HEK293 (cell line): Measurements from ENCODE around the gene CHKA.

Experiments
- CTCF ChIA-PET: fragments of 350-600 bp; formaldehyde crosslinking; extraction: SDS; loops from one replicate; lab custom pipeline; 2021; ENCODE audit warnings: antibody characterized with exemption; lab: Yijun Ruan, JAX
- POLR2A ChIA-PET: fragments of 300-600 bp; formaldehyde crosslinking; extraction: SDS; loops from one replicate; lab custom pipeline; 2020; ENCODE audit warnings: antibody characterized with exemption, inconsistent platforms; lab: Yijun Ruan, JAX
- H3K27ac ChIP-seq: fragments of 200-500 bp; sonication (Bioruptor generic); 2 replicates; pipeline ENCODE4 v1.5.1; 2014; ENCODE audit warnings: low read depth, low read length, control low read depth, inconsistent platforms; ENCODE audit errors: extremely low read depth
- H3K36me3 ChIP-seq, 2 experiments: fragments of 200-500 bp in 1 of 2; sonication (Bioruptor generic) in 1 of 2; 1 replicate in 1 of 2; 2 replicates in 1 of 2; pipeline ENCODE4 v1.5.1; 2014 to 2017; ENCODE audit warnings: inconsistent platforms in 2 of 2, low read length in 2 of 2; ENCODE audit not compliant: control insufficient read depth in 2 of 2, insufficient read depth in 1 of 2
- H3K4me1 ChIP-seq: fragments of 200-500 bp; sonication (Bioruptor generic); 2 replicates; pipeline ENCODE4 v1.5.1; 2014; ENCODE audit warnings: mild to moderate bottlenecking, low read length, inconsistent platforms; ENCODE audit not compliant: control insufficient read depth, insufficient read depth
- H3K4me3 ChIP-seq: 2 replicates; pipeline ENCODE4 v1.5.1; 2011; ENCODE audit warnings: low read depth, mild to moderate bottlenecking, control low read depth, low read length, moderate library complexity
- H3K9me3 ChIP-seq: fragments of 200-500 bp; sonication (Bioruptor generic); 2 replicates; pipeline ENCODE4 v1.5.1; 2014; ENCODE audit warnings: low read depth, low read length, inconsistent platforms; ENCODE audit not compliant: control insufficient read depth, insufficient read depth
- GLIS2 ChIP-seq: fragments of 450-650 bp; formaldehyde crosslinking; IDR thresholded peaks from 2 replicates; pipeline ENCODE4 v1.5.1; 2016; ENCODE audit warnings: missing biosample characterization, missing genetic modification characterization
- KLF10 ChIP-seq: fragments of 450-650 bp; IDR thresholded peaks from 2 replicates; pipeline ENCODE4 v1.5.1; 2018; ENCODE audit warnings: missing biosample characterization, mild to moderate bottlenecking, missing genetic modification characterization
- KLF7 ChIP-seq: fragments of 450-650 bp; formaldehyde crosslinking; IDR thresholded peaks from 2 replicates; pipeline ENCODE4 v1.5.1; 2016; ENCODE audit warnings: missing biosample characterization, missing genetic modification characterization, borderline replicate concordance
- REPIN1 ChIP-seq: fragments of 450-650 bp; formaldehyde crosslinking; IDR thresholded peaks from 2 replicates; pipeline ENCODE4 v1.5.1; 2017; ENCODE audit warnings: missing biosample characterization, missing genetic modification characterization, low read depth
- TRIM28 ChIP-seq: IDR thresholded peaks from 2 replicates; pipeline ENCODE4 v1.6.1; 2011; ENCODE audit warnings: low read length, control low read depth, borderline replicate concordance
- ZNF16 ChIP-seq: fragments of 450-650 bp; formaldehyde crosslinking; IDR thresholded peaks from 2 replicates; pipeline ENCODE4 v1.5.1; 2016; ENCODE audit warnings: low read depth, missing biosample characterization, missing genetic modification characterization
- ZNF19 ChIP-seq: fragments of 450-650 bp; formaldehyde crosslinking; IDR thresholded peaks from 2 replicates; pipeline ENCODE4; 2016; ENCODE audit warnings: missing biosample characterization, missing genetic modification characterization, low read depth
- ZNF2 ChIP-seq: fragments of 450-650 bp; formaldehyde crosslinking; IDR thresholded peaks from 2 replicates; pipeline ENCODE4 v1.5.1; 2016; ENCODE audit warnings: missing biosample characterization, missing genetic modification characterization
- ZNF202 ChIP-seq: fragments of 450-650 bp; formaldehyde crosslinking; IDR thresholded peaks from 2 replicates; pipeline ENCODE4 v1.5.1; 2016; ENCODE audit warnings: missing biosample characterization, missing genetic modification characterization, borderline replicate concordance
- ZNF239 ChIP-seq: fragments of 450-650 bp; formaldehyde crosslinking; IDR thresholded peaks from 2 replicates; pipeline ENCODE4 v1.5.1; 2016; ENCODE audit warnings: missing biosample characterization, missing genetic modification characterization
- ZNF747 ChIP-seq: fragments of 450-650 bp; formaldehyde crosslinking; IDR thresholded peaks from 2 replicates; pipeline ENCODE4 v1.5.1; 2016; ENCODE audit warnings: missing biosample characterization, missing genetic modification characterization
- ZNF785 ChIP-seq: fragments of 450-650 bp; formaldehyde crosslinking; IDR thresholded peaks from 2 replicates; pipeline ENCODE4 v1.5.1; 2016; ENCODE audit warnings: missing biosample characterization, missing genetic modification characterization
- TF ChIP-seq, protein P1 (sequence below): fragments of 450-650 bp; formaldehyde crosslinking; IDR thresholded peaks from 2 replicates; pipeline ENCODE4 v1.5.1; 2017; ENCODE audit warnings: missing biosample characterization, mild to moderate bottlenecking, missing genetic modification characterization, moderate library complexity
- TF ChIP-seq, protein P2 (sequence below): fragments of 450-650 bp; formaldehyde crosslinking; IDR thresholded peaks from 2 replicates; pipeline ENCODE4; 2016; ENCODE audit warnings: missing biosample characterization, missing genetic modification characterization
- TF ChIP-seq, protein P3 (sequence below): fragments of 450-650 bp; formaldehyde crosslinking; IDR thresholded peaks from 2 replicates; pipeline ENCODE4 v1.5.1; 2017; ENCODE audit warnings: missing biosample characterization, missing genetic modification characterization

The CHKA gene

DNA sequence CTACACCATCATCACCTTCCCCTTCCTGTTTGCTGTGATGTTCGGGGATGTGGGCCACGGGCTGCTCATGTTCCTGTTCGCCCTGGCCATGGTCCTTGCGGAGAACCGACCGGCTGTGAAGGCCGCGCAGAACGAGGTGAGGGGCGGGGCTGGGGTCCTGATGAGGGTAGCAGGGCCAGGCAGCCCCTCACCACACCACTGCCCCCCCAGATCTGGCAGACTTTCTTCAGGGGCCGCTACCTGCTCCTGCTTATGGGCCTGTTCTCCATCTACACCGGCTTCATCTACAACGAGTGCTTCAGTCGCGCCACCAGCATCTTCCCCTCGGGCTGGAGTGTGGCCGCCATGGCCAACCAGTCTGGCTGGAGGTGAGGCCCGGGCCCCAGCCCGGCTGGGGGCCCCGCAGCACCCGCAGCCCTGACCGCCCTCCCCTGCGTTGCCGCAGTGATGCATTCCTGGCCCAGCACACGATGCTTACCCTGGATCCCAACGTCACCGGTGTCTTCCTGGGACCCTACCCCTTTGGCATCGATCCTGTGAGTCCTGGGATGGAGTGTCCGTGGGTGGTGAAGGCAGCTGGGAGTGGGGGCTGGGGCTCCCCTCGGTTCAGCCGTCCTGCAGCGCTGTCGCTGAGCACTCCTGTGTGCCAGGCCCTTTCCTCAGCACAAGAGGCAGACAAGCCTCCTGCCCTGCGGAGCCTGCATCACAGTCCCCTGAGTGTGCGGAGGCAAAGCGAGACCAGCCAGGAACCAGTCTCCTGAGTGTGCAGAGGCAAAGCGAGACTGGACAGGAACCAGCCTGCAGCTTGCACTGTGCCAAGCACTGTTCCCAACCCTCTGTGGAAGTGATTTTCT lies 73.5 kb downstream of the CHKA start:
- Histone ChIP-seq H3K27ac (no peak overlapping the region), H3K4me1 (no peaks in the 10 kb centered on the region), H3K9me3 (no peaks in the 10 kb centered on the region), H3K4me3 (no peak overlapping the region), H3K36me3 (peaks cover 0 to 28% of the 10 kb centered on the region in 2 experiments; a peak in 1 of 3 replicates)
- no peak for TF ChIP-seq ZNF202 (tag by site-specific recombination)
- TF ChIP-seq KLF10, result no peak
- TF ChIP-seq, protein P1, sequence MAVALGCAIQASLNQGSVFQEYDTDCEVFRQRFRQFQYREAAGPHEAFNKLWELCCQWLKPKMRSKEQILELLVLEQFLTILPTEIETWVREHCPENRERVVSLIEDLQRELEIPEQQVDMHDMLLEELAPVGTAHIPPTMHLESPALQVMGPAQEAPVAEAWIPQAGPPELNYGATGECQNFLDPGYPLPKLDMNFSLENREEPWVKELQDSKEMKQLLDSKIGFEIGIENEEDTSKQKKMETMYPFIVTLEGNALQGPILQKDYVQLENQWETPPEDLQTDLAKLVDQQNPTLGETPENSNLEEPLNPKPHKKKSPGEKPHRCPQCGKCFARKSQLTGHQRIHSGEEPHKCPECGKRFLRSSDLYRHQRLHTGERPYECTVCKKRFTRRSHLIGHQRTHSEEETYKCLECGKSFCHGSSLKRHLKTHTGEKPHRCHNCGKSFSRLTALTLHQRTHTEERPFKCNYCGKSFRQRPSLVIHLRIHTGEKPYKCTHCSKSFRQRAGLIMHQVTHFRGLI (tag by site-specific recombination), result no peak
- TF ChIP-seq ZNF16 (tag by site-specific recombination), result no peak
- TF ChIP-seq, protein P2, sequence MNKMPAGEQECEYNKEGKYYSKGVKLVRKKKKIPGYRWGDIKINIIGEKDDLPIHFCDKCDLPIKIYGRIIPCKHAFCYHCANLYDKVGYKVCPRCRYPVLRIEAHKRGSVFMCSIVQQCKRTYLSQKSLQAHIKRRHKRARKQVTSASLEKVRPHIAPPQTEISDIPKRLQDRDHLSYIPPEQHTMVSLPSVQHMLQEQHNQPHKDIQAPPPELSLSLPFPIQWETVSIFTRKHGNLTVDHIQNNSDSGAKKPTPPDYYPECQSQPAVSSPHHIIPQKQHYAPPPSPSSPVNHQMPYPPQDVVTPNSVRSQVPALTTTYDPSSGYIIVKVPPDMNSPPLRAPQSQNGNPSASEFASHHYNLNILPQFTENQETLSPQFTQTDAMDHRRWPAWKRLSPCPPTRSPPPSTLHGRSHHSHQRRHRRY (tag by site-specific recombination), result no peak
- no peak for TF ChIP-seq ZNF2
- TF ChIP-seq, protein P3, sequence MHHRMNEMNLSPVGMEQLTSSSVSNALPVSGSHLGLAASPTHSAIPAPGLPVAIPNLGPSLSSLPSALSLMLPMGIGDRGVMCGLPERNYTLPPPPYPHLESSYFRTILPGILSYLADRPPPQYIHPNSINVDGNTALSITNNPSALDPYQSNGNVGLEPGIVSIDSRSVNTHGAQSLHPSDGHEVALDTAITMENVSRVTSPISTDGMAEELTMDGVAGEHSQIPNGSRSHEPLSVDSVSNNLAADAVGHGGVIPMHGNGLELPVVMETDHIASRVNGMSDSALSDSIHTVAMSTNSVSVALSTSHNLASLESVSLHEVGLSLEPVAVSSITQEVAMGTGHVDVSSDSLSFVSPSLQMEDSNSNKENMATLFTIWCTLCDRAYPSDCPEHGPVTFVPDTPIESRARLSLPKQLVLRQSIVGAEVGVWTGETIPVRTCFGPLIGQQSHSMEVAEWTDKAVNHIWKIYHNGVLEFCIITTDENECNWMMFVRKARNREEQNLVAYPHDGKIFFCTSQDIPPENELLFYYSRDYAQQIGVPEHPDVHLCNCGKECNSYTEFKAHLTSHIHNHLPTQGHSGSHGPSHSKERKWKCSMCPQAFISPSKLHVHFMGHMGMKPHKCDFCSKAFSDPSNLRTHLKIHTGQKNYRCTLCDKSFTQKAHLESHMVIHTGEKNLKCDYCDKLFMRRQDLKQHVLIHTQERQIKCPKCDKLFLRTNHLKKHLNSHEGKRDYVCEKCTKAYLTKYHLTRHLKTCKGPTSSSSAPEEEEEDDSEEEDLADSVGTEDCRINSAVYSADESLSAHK, result no peak
- TF ChIP-seq ZNF747 (tag by site-specific recombination), result no peak
- TF ChIP-seq ZNF239 (tag by site-specific recombination), result no peak
- no peak for TF ChIP-seq KLF7 (tag by site-specific recombination)
- no peak for TF ChIP-seq ZNF19 (tag by site-specific recombination)
- TF ChIP-seq TRIM28, result no peak
- no peak for TF ChIP-seq REPIN1 (tag by site-specific recombination)
- ChIA-PET CTCF (no interaction called here), POLR2A (interaction anchor here (0.6 kb wide), 1 partner anchor 8 kb away, joined by 6 read pairs; no protein-coding TSS in a partner anchor)

DNA sequence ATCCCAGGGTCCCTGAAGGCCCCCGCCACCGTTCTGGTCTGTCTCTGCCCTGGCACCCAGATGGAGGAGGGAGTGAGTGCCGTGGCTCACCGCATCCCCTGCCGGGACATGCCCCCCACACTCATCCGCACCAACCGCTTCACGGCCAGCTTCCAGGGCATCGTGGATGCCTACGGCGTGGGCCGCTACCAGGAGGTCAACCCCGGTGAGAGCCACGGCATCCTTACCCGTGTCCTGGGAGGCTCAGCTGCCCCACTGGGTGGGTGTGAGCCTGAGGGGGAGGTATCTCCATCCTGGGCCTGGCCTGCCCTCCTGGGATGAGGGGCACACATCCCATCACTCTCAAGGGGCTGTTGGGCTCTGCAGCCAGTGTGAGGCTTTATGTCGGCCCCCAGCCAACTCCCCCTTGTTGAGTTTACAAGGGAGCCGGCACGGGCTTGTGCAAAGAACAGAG lies 76.3 kb downstream of the CHKA start:
- ChIA-PET POLR2A (no interaction called here), CTCF (interaction anchor here (0.6 kb wide), 1 partner anchor 149 kb away, joined by 4 read pairs; no protein-coding TSS in a partner anchor)
- peaks cover 0 to 14% of the 10 kb centered on the region in 2 experiments; a peak in 1 of 3 replicates for H3K36me3 ChIP-seq
- H3K4me1 ChIP-seq, result no peaks in the 10 kb centered on the region
- no peak overlapping the region for H3K4me3 ChIP-seq
- no peak overlapping the region for H3K27ac ChIP-seq
- peak; percentile 23; the same call in 1 of the 2 replicates for TF ChIP-seq GLIS2 (tag by site-specific recombination)
- no peak for TF ChIP-seq ZNF785
- no peaks in the 10 kb centered on the region for H3K9me3 ChIP-seq
